GDM1 (cell line): ENCODE measurements around the gene GAA.
"Not testable (repeated sequence)": the region's sequence is repeated elsewhere in the genome, so short reads cannot be mapped to it uniquely, and the experiment has no call there.

ENCODE experiments used
- DNase-seq: peaks from one replicate; lab custom pipeline; 2025; lab: John Stamatoyannopoulos, UW

GAA gene

DNA sequence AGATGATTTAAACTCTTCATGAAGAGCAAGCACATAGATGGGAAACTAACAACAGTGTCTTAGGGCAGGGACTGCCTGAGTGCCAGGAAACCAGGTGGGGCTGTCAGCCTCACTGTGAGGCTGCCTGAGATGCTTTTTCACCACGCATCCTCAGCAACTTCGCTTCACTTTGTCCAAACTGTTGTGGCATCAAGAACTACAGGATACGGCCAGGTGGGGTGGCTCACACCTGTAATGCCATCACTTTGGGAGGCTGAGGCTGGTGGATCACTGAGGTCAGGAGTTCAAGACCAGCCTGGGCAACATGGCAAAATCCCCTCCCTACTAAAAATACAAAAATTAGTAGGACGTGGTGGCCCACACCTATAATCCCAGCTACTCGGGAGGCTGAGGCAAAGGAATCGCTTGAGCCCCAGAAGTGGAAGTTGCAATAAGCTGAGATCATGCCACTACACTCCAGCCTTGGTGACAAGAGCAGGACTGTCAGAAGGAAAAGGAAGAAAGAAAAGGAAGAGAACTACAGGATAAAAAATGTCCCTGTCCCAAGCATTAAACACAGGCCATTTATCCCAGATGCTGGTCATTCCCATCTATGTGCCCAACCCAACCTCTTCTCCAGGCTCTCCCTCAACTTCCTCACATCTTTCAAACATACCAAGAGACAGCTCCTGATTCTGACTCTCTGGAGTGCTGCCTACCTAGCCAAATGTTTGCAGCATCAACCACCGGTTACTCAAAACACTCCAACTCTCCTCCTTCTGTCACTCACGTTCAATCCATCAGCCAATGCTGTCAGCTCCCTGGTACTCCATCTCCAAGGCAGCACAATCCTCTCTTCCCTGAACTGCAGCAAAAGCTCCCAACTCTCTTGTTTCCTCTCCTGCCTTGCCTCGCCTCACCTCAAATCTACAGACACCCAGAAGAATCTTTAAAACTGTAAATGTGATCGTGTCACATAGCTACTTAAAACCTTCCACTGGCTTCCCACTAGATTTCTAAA is 44.0 kb downstream of the GAA start:
- DNase-seq: no peak

DNA sequence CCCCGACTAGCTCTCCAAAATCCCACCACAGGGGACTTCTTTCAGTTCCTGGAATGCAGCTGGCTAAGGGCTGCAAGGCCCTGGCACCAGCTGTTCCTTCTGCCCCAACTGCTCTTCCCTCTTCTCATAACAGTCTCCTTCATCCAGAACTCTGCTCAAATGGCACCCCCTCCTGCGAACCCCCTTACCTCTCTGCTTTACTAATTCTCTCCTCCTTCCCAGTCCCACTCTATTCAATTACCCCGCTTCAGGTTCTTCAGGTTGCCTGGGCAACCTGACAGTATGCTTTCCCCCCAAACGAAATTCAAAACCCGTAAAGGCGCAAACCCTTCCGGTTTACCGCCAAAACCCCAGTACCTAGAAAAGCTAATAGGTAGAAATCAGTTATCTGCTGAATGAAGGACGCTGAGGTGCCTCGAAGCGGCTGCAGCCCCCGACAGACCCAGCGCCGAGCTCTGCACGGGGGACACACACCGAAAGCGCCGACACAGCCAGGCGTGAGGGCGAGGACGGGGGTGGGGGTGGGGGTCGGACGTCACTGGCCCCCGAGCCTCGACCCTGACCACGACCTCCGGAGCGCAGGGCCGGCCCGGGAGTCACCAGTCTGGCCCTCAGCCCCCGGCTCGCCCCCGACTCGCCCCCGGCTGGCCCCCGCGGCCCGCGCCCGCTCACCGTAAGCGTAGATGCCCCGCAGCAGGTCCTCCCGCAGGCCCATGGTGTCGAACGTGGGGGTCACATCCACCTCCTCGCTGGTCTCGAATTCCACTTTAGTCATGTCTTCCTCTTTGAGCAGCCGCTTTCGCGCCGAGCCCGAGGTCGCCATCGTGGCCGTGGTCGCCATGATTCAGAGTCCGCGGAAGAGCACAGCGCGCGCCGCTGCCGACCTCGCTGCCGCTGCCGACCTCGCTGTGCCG is 45.0 kb downstream of the GAA start:
- DNase-seq: no peak

DNA sequence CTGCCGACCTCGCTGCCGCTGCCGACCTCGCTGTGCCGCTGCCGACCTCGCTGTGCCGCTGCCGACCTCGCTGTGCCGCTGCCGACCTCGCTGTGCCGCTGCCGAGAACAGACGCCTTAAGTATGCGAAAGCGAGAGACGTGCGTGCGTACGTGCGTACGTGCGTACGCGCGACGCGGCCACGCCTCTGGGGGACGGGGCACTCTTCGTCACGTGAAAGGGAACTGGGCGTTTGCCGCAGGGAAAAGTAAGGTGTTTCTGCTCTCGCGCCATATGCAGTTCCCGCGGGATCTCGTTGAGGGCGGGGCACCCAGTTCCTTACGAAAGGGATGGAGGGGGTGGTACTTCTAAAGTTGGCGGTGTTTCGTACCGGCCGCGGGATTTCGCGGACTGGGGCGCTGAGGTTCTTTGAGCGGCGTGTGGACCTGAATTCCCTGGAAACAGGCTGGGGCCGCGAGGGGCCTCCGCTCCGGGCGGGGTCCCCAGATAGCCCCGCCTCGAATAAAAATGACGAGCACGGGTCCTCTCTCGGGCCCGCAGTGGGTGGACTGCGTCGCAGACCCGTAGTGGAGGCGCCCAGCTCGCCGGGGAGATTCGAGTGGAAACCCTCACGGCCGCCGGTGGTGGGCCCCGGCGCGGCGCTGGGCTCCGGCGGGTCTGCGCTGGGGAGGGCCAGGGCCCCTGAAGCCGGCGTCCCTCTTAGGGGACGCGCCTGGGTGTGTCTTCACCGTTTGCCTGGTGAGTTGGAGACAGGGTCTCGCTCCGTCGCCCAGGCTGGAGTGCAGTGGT is 45.8 kb downstream of the GAA start, which contains the start of gene EIF4A3:
TSS of gene EIF4A3 (minus strand) at position 94 of the 788 bp plus-strand sequence. CDS start 167 bp downstream, outside the sequence.
- peak; percentile 98 for DNase-seq

DNA sequence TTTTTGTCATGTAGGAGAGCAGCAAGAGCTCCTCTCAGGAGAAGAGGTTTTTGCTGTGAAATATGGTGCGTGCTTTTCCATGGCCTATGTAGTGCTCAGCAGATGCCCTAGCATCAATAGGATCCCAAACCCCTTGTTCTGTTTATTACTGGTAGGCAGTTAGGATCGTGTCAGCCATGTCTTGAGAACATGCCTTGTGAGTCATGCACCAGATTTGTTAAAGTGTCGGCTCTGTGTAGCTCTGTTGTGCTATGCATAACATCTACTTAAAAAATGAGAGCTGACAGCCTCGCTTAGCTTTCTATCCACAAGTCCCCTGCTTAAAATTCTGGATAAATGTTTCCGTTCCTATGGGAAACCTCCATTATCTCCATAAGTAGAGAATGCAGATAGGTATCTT is 50.0 kb downstream of the GAA start:
- DNase-seq: no peak

DNA sequence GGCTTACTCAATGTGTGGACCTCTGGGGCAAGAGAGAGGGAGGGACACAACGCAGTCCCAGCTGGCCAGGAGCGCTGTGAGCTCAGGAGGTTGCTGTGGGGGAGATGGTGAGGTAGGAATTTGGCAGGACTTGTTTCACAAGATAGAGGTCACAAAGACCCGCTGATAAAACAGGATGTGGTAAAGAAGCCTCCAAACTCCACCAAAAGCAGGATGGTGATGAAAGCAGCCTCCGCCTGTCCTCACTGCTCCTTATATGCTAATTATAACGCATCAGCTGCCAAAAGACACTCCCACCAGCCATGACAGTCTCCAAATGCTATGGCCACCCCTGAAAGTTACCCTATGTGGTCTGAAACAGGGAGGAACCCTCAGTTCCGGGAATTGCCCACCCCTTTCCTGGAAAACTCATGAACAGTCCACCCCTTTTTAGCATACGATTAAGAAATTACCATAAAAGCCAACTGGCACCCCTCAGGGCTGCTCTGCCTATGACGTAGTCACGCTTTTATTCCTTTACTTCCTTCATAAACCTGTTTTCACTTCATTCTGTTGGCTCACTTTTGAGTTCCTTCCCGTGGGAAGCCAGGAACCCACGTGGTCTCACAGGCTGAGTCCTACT is 50.8 kb downstream of the GAA start:
- no peak for DNase-seq

DNA sequence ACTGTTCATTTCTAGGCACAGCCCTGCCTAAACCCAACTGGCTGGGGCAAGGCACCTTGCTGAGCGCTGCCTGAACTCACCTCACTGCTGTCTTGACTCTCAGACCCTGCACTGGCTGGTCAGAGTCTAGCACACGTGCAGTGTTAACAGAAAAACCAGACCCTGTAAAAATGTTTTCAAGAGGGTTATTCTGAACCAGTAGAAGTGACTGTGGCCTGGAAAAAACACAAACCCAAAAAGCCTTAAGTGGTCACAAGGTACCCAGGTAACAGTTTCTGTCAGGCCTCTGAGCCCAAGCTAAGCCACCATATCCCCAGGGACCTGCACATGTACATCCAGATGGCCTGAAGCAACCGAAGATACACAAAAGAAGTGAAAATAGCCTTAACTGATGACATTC is 51.6 kb downstream of the GAA start:
- no peak for DNase-seq

DNA sequence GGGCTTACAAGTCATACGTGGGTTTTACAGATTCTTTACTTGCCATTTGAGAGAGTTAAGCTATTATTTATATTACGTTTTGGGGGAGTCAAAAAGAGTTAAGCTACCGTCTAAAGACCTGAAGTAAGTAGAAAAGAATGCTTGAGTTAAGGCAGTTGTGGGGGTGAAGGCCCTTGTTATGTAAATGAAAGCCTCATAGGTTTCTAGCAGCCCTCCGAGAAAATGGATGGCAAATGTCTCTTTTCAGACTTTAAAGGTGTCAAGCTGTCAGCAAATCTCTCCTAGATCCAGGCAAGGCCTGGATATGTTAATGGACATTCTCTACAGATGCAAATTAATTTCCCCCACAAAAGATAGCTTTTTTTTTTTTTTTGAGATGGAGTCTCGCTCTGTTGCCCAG is 52.8 kb downstream of the GAA start:
- no peak for DNase-seq

DNA sequence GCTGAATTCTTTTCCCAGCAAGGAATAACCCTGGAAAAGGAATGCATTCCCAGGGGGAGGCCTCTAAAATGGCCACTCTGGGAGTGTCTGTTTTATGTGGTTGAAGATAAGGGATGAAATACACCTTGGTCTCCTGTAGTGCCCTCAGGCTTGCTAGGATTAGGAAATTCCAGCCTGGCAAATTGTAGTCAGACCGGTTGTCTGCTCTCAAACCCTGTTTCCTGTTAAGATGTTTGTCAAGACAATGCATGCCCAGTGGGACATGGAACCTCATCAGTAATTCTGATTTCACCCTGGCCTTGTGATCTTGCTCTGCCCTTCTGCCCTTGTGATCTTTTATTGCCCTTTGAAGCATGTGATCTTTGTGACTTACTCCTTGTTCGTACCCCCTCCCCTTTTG is 54.2 kb downstream of the GAA start:
- DNase-seq: not testable (repeated sequence)

DNA sequence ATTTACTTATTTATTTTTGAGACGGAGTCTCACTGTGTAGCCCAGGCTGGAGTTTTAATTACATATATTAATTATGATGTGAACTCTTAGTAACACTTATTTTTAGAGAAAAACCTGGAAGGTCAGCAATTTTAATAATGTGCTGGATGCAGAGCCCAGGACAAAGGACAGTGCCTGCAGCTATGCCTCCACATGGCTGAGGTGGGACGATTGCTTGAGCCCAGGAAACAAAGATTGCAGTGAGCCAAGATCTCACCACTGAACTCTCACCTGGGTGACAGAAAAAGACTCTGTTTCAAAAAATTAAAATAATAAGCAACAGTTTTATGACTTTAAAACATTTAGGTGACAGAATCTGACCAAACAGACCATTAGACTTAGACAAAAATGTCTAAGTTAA is 57.5 kb downstream of the GAA start:
- DNase-seq: no peak

DNA sequence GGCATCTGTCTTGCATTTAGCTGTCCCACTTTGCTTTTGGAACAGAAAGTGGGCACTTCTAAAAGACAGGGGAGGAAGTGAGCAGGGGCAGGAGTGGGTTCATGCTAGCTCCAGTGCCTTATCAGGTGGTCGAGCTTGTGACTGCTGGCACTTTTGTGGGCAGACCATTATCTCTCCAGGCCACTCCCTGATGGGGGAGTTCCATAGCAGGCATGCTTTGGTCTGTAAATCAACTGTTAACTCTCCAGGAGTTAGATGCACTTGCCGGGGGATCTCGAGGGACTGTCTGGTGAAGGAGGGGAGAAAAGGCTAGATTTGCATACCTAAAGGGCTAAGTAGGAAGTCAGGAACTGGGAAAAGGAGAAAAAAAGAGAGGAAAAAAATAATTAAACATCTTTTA is 59.2 kb downstream of the GAA start:
- DNase-seq: no peak

DNA sequence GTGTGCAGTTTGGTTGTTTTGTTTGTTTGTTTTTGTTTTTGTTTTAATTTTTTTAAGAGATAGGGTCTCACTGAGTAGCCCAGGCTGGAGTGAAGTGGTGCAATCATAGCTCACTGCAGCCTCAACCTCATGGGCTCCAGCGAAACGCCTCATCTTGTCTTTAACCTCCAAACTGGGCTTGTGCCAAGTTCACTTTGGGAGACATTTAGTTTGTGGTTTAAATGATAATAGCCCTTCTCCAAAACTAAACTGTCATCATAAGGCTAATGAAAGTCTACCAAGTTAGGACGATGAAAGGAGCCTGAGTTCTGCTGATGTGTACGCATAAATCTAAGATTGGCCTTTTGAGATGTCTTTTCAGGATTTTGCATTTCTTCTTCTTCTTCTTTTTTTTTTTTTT is 62.0 kb downstream of the GAA start:
- DNase-seq: no peak

DNA sequence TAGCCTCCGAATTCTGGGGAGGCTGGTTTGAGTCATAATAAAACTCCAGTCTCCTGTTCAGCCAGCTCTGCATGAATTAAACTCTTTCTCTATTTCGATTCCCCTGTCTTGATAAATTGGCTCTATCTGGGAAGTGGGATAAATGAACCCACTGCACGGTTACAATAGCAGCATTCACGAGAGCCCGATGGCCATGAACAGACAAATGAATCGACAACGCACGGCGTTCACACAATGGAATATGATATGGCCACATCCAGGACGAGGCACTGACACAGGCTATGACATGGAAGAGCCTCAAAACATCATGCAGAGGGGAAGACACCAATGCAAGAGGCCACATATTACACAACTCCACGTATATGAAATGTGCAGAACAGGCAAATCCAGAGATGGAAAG is 62.8 kb downstream of the GAA start:
- no peak for DNase-seq

DNA sequence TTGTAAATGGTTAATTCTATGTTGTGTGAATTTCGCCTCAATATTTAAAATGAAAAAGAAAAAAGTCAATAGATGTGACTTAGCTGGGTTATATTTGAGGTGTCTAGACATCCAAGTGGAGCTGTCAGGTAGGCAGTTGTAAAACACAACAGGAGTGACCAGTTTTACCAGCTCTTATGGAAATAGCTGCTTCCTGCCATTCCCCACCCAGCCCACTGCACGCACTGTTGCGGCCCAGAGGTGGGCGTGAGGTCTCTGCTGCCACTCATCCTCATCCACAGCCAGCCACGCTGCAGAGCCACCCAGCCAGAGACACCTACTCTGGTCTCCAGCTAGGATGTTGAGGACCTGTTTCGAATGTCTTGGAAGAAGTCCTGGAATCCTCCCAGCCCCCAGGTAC is 65.1 kb downstream of the GAA start:
- no peak for DNase-seq

DNA sequence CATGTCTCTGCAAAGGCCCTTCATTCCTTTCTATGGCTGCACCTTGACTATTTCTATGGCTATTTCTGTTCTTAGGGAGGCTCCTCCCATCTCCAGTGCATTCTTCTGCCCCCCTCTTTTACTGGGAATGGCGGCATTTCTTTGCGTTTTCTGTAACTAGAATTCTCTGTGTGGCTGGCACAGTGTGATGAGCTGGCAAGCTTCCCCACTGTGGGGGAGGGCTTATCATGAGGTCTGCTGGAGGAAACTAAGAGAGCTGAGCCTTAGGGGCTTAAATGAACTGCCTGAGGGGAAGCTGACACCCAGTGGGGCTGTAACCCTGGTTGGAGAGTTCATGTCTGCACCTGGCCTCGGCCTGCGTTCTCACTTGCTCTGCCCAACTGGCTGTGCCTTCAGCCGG is 67.0 kb downstream of the GAA start:
- DNase-seq: no peak

DNA sequence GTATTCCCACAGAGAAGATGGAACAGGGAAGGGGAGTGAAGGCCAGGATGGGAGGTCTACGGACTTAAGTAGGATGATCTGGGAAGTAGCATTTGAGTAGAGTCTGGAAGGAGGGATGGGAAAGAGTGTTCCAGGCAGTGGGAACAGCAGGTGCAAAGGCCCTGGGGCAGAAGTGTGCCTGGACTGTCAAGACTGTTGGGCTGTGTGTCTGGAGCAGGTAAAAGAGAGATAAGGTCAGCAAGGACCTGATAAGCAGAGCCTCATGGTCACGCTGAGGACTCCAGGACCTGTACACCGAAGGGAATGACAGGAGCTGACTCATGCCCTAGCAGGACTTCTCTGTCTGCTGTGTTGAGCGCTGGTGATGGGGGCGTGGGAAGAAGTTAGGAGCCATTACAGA is 67.7 kb downstream of the GAA start:
- no peak for DNase-seq
